GM12865 (cell line): ENCODE results near the gene BIN1.
A peak's percentile ranks its signal among the peaks of the same experiment; 100 is the strongest.

Experiments
- DNase-seq: peaks from one replicate; pipeline ENCODE4 v3.0.0; 2010; ENCODE audit warnings: low read depth
- H3K4me3 ChIP-seq: 2 replicates; pipeline ENCODE4 v1.5.1; 2011; ENCODE audit warnings: mild to moderate bottlenecking, low read depth, low read length, control low read depth
- CTCF ChIP-seq: IDR thresholded peaks from 2 replicates; pipeline ENCODE4 v1.5.1; 2011; ENCODE audit warnings: low read length, control low read depth, low read depth, inconsistent platforms; ENCODE audit not compliant: insufficient read depth; ENCODE audit errors: missing control alignments

Gene BIN1

GRCh38 chr2:127040169-127040568 is 66.8 kb downstream of the BIN1 start:
- no peak for TF ChIP-seq CTCF
- DNase-seq = no peak
- H3K4me3 ChIP-seq = no peak overlapping the region

DNA sequence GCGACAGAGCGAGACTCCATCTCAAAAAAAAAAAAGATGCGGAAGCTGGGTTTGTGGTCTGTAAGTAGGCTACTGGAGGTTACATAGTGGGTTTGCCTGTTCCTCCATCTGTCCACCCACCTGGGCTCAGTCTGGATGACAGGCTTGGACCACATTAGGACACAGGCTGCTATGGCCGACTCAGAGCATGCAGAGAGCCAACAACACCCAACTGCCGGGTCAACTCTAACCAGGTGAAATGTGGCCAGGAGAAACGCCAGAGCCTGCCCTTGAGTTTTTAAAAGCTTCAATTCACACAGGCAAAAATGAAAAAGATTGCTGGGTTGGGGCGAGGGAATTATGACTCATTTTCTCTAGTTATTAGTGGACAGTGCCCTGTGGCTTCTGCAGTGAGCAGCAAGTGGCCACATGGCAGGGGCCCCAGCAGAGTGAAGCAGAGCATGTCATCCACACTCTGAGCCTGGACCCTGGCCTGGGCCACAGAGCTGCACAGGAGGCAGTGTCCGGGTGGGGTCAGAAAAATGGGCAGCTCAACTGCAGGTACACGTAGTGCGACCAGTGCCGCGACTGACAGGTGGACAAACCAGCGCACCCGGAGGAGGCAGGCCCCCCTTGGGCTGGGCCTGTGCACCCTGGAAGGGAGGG is 67.4 kb downstream of the BIN1 start:
- TF ChIP-seq CTCF = no peak
- no peak overlapping the region for H3K4me3 ChIP-seq
- peak; percentile 65 for DNase-seq

DNA sequence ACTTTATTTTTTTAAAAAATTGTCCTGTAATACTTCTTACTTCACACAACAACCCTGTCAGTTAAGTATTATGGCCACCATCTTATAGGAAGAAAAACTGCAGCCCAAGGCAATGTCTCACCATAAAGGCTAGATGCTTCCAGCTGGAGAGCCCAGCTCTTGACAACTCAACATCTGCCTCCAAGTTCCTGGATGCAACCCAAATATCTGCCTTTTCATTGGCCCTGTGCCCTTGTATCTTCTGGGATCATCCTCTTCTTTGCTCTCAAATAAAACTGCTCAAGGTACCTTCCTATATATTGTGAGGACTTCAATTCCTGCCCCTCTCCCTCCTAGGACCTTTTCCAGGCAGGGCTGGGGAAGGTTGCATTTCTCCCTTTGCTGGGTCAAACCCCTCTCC is 69.5 kb downstream of the BIN1 start:
- TF ChIP-seq CTCF = no peak
- no peak for DNase-seq
- H3K4me3 ChIP-seq = no peak overlapping the region

DNA sequence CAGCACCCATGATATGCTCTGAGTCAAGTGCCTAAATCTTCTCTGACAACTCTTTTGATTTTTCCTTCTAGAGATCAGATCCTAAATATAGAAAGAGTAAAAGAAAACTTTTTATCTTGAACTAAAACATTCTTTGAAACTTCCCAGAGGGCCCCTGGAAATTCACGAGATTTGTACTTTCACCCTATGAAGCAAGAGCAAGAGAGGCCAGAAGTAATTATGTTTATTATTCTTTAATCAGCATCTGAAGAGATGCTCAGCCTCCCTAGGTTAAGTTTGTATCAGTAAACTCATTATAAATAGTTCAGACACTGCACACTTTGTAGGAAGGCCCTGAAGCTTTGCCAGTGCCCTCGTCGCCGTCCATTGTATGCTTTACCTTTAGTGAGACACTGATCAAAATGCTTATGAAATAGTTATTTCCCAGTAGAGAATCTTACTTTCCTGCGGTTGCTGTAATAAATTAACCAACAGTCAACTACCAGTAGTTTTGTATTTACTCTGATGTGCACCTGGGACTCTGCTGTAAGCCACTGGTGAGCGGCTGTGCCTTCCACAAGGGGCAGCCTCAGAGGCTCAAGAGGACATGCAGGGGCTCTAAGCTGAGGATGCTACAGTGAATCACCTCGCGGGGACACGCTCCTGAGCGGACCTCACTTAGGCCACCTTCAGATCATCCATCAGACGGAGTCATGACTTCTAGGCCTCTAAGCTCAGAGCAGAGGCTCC is 71.9 kb downstream of the BIN1 start:
- TF ChIP-seq CTCF = no peak
- no peak overlapping the region for H3K4me3 ChIP-seq
- no peak for DNase-seq

DNA sequence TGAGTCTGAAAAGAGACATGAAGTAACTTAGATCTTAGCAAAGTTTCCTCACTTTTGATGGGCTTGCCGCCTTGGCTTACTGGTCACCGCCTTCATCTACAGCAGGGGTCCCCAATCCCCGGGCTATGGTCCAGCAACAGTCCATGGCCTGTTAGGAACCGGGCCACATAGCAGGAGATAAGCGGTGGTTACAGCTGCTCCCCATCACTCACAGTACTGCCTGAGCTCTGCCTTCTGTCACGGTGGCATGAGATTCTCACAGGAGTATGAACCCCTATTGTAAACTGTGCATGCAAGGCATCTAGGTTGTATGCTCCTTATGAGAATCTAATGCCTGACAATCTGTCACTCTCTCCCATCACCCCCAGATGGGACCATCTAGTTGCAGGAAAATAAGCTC is 72.9 kb downstream of the BIN1 start:
- no peak for DNase-seq
- TF ChIP-seq CTCF = no peak
- H3K4me3 ChIP-seq = no peak overlapping the region

GRCh38 chr2:127032621-127033020 is 74.3 kb downstream of the BIN1 start:
- DNase-seq = no peak
- H3K4me3 ChIP-seq = no peak overlapping the region
- TF ChIP-seq CTCF = no peak
